ENCODE data around the gene ARHGAP4.

Gene ARHGAP4

GRCh38 chrX:153965406-153965805, 39.3 kb upstream of the ARHGAP4 start:
- H3K27me3 ChIP-seq (ENCODE audit: insufficient read depth, poor library complexity, severe bottlenecking): no peaks in the 10 kb centered on the region
- TF ChIP-seq CTCF (IDR thresholded peaks at IDR 0.05; ENCODE audit: insufficient read depth, low read length): no peak
- no peak for TF ChIP-seq POLR2AphosphoS5 (IDR thresholded peaks at IDR 0.05; ENCODE audit: low read depth)
- TF ChIP-seq SPI1 (IDR thresholded peaks at IDR 0.05; ENCODE audit: borderline replicate concordance, low read depth): no peak
- TF ChIP-seq GABPA (IDR thresholded peaks at IDR 0.05; ENCODE audit: low read depth): no peak
- TF ChIP-seq REST (IDR thresholded peaks at IDR 0.05; ENCODE audit: insufficient replicate concordance, low read depth): no peak
- no peak for DNase-seq (ENCODE audit: low read depth in 1 of 2, low spot score in 1 of 2)
- no peak overlapping the region for H3K27ac ChIP-seq (replicated peaks)
- no peak overlapping the region for H3K4me3 ChIP-seq (replicated peaks; ENCODE audit: insufficient read depth, low read length)

GRCh38 chrX:153964105-153964504, 38.0 kb upstream of the ARHGAP4 start:
- Histone ChIP-seq H3K27me3 (ENCODE audit: insufficient read depth, poor library complexity, severe bottlenecking) (no peaks in the 10 kb centered on the region), H3K27ac (replicated peaks) (no peak overlapping the region), H3K4me3 (replicated peaks; ENCODE audit: insufficient read depth, low read length) (no peak overlapping the region)
- TF ChIP-seq GABPA (IDR thresholded peaks at IDR 0.05; ENCODE audit: low read depth): no peak
- no peak for TF ChIP-seq POLR2AphosphoS5 (IDR thresholded peaks at IDR 0.05; ENCODE audit: low read depth)
- no peak for TF ChIP-seq CTCF (IDR thresholded peaks at IDR 0.05; ENCODE audit: insufficient read depth, low read length)
- TF ChIP-seq REST (IDR thresholded peaks at IDR 0.05; ENCODE audit: insufficient replicate concordance, low read depth): no peak
- no peak for TF ChIP-seq SPI1 (IDR thresholded peaks at IDR 0.05; ENCODE audit: borderline replicate concordance, low read depth)
- no peak for DNase-seq (ENCODE audit: low read depth in 1 of 2, low spot score in 1 of 2)

- no peak for TF ChIP-seq CTCF (IDR thresholded peaks at IDR 0.05; ENCODE audit: insufficient read depth, low read length)
- TF ChIP-seq SPI1 (IDR thresholded peaks at IDR 0.05; ENCODE audit: borderline replicate concordance, low read depth): no peak
- no peak for TF ChIP-seq POLR2AphosphoS5 (IDR thresholded peaks at IDR 0.05; ENCODE audit: low read depth)
- no peak for TF ChIP-seq GABPA (IDR thresholded peaks at IDR 0.05; ENCODE audit: low read depth)
- no peak for TF ChIP-seq REST (IDR thresholded peaks at IDR 0.05; ENCODE audit: insufficient replicate concordance, low read depth)
- no peak for DNase-seq (ENCODE audit: low read depth in 1 of 2, low spot score in 1 of 2)
- Histone ChIP-seq H3K27ac (replicated peaks) (no peak overlapping the region), H3K4me3 (replicated peaks; ENCODE audit: insufficient read depth, low read length) (no peak overlapping the region), H3K27me3 (ENCODE audit: insufficient read depth, poor library complexity, severe bottlenecking) (no peaks in the 10 kb centered on the region)
Observed at GRCh38 chrX:153963546-153963945, 37.5 kb upstream of the ARHGAP4 start.
